HCT116 (cell line): Measurements from ENCODE around the gene KLK8.
"Not testable (repeated sequence)": the region's sequence is repeated elsewhere in the genome, so short reads cannot be mapped to it uniquely, and the experiment has no call there.

Experiments used
- CBX3 ChIP-seq: IDR thresholded peaks from 2 replicates; pipeline ENCODE4 v1.6.1; 2012; ENCODE audit warnings: low read depth
- CEBPB ChIP-seq: IDR thresholded peaks from 2 replicates; pipeline ENCODE4 v1.6.1; 2012; ENCODE audit warnings: low read depth
- CTCF ChIP-seq, 3 experiments: fragments of 200-600 bp in 1 of 3; sonication (generic) in 1 of 3; IDR thresholded peaks in 2 of 3; conservative IDR thresholded peaks in 1 of 3; 2 replicates each; pipeline ENCODE4 v1.5.1; 2012 to 2017; ENCODE audit warnings: low read depth in 2 of 3, low read length in 2 of 3, antibody characterized with exemption in 1 of 3, borderline replicate concordance in 1 of 3, control low read depth in 1 of 3, mild to moderate bottlenecking in 1 of 3, mixed read lengths in 1 of 3, mixed run types in 1 of 3, moderate library complexity in 1 of 3; ENCODE audit not compliant: insufficient read depth in 1 of 3
- EGR1 ChIP-seq: IDR thresholded peaks from 2 replicates; pipeline ENCODE4 v1.6.1; 2012; ENCODE audit warnings: low read depth
- EZH2 ChIP-seq: fragments of 200-600 bp; sonication (generic); IDR thresholded peaks from 2 replicates; pipeline ENCODE4 v1.6.1; 2017; ENCODE audit warnings: antibody characterized with exemption, mixed run types
- MAX ChIP-seq: IDR thresholded peaks from 2 replicates; pipeline ENCODE4 v1.6.1; 2012
- POLR2A ChIP-seq: IDR thresholded peaks from 2 replicates; pipeline ENCODE4 v1.7.0; 2011; ENCODE audit warnings: borderline replicate concordance; ENCODE audit not compliant: insufficient read depth, insufficient read length; ENCODE audit errors: extremely low read depth
- POLR2AphosphoS5 ChIP-seq: IDR thresholded peaks from 2 replicates; pipeline ENCODE4 v1.6.1; 2011; ENCODE audit warnings: mild to moderate bottlenecking, low read depth, low read length, moderate library complexity
- RAD21 ChIP-seq: IDR thresholded peaks from 2 replicates; pipeline ENCODE4 v1.6.1; 2012; ENCODE audit warnings: low read depth, mild to moderate bottlenecking
- SIN3A ChIP-seq: IDR thresholded peaks from 2 replicates; pipeline ENCODE4 v1.6.1; 2012; ENCODE audit warnings: low read depth
- SP1 ChIP-seq: IDR thresholded peaks from 2 replicates; pipeline ENCODE4 v1.6.1; 2012; ENCODE audit warnings: low read depth
- ZNF274 ChIP-seq: fragments of 200-500 bp; sonication (Bioruptor generic); IDR thresholded peaks from 2 replicates; pipeline ENCODE4 v1.6.1; 2014; ENCODE audit warnings: mild to moderate bottlenecking, low read depth, low read length, inconsistent platforms

- TF ChIP-seq RAD21; POLR2A; CTCF (IDR thresholded peaks at IDR 0.05 in 2 of 3, conservative IDR thresholded peaks at IDR 0.05 in 1 of 3; ENCODE audit: borderline replicate concordance in 1 of 3, insufficient read depth in 1 of 3, low read depth in 2 of 3, low read length in 2 of 3); CEBPB; ZNF274; SIN3A; CBX3; EGR1; SP1; MAX; POLR2AphosphoS5; EZH2: not testable (repeated sequence)
These were observed 17.0 kb downstream of the KLK8 start for GRCh38 chr19:50984416-50984815.
